ENCODE data around the gene SYNDIG1. TPM values are rescaled to one million over a fixed set of nuclear protein-coding genes. Genes with fewer than 3 reads are reported as not detected.

Gene SYNDIG1
- total RNA-seq, 1 donor from 2014 or later = 5.7 TPM

- no peak for DNase-seq (ENCODE audit: low spot score)
Measured at GRCh38 chr20:24691901-24692351, 222.5 kb downstream of the SYNDIG1 start.

GRCh38 chr20:24692446-24693200, 223.2 kb downstream of the SYNDIG1 start:
- DNase-seq (ENCODE audit: low spot score) = peak; percentile 6

- DNase-seq (ENCODE audit: low spot score) = peak; percentile 7
Measured at GRCh38 chr20:24693466-24694156, 224.2 kb downstream of the SYNDIG1 start.

GRCh38 chr20:24694157-24694726, 224.8 kb downstream of the SYNDIG1 start:
- peak; percentile 9 for DNase-seq (ENCODE audit: low spot score)

- peak; percentile 9 for DNase-seq (ENCODE audit: low spot score)
Measured at GRCh38 chr20:24694727-24695528, 225.5 kb downstream of the SYNDIG1 start.

GRCh38 chr20:24695529-24696225, 226.2 kb downstream of the SYNDIG1 start:
- no peak for DNase-seq (ENCODE audit: low spot score)

- peak; percentile 6 for DNase-seq (ENCODE audit: low spot score)
Measured at GRCh38 chr20:24696396-24696795, 227.0 kb downstream of the SYNDIG1 start.

GRCh38 chr20:24697411-24697810, 228.0 kb downstream of the SYNDIG1 start:
- DNase-seq (ENCODE audit: low spot score) = no peak

- no peak for DNase-seq (ENCODE audit: low spot score)
Measured at GRCh38 chr20:24698189-24698588, 228.8 kb downstream of the SYNDIG1 start.

- no peak for DNase-seq (ENCODE audit: low spot score)
Measured at GRCh38 chr20:24698706-24699206, 229.3 kb downstream of the SYNDIG1 start.

- DNase-seq (ENCODE audit: low spot score) = peak; percentile 7
Measured at GRCh38 chr20:24699321-24700165, 230.1 kb downstream of the SYNDIG1 start.

- DNase-seq (ENCODE audit: low spot score) = no peak
Measured at GRCh38 chr20:24700166-24700860, 230.9 kb downstream of the SYNDIG1 start.

GRCh38 chr20:24701027-24701426, 231.6 kb downstream of the SYNDIG1 start:
- no peak for DNase-seq (ENCODE audit: low spot score)

GRCh38 chr20:24701668-24702067, 232.2 kb downstream of the SYNDIG1 start:
- DNase-seq (ENCODE audit: low spot score) = no peak

- no peak for DNase-seq (ENCODE audit: low spot score)
Measured at GRCh38 chr20:24702501-24703283, 233.3 kb downstream of the SYNDIG1 start.

- DNase-seq (ENCODE audit: low spot score) = no peak
Measured at GRCh38 chr20:24703284-24703610, 233.8 kb downstream of the SYNDIG1 start.

GRCh38 chr20:24704899-24705298, 235.5 kb downstream of the SYNDIG1 start:
- no peak for DNase-seq (ENCODE audit: low spot score)

GRCh38 chr20:24705486-24705885, 236.1 kb downstream of the SYNDIG1 start:
- no peak for DNase-seq (ENCODE audit: low spot score)
